IMR-90 (cell line): ENCODE measurements around the gene CYP11A1. TPM values are rescaled to one million over a fixed set of nuclear protein-coding genes. Genes with fewer than 3 reads are reported as not detected.
A peak's percentile ranks its signal among the peaks of the same experiment; 100 is the strongest.

Experiments used
- ATAC-seq: fragments of 200-7000 bp; cut with Tn5 transposase; 2 replicates; pipeline ENCODE4 v1.9.1; 2020; ENCODE audit warnings: low read depth, mild to moderate bottlenecking, moderate library complexity
- BruUV-seq: library from RNA; stranded (reverse); fragments of 400-500 nt; replicated peaks from 2 replicates; lab custom pipeline; 2021; lab: Mats Ljungman, UMichigan
- CTCF ChIA-PET: fragments of 300-600 bp; formaldehyde crosslinking; extraction: SDS; loops from one replicate; lab custom pipeline; 2021; ENCODE audit warnings: antibody characterized with exemption; lab: Yijun Ruan, JAX
- POLR2A ChIA-PET: fragments of 300-600 bp; sonication (Branson Sonifier 250); formaldehyde crosslinking; loops from one replicate; lab custom pipeline; 2022; ENCODE audit warnings: antibody characterized with exemption; ENCODE audit not compliant: unreplicated experiment; lab: Charles Lee
- DNase-seq: peaks from one replicate; pipeline ENCODE4 v3.0.0; 2013
- H2AFZ ChIP-seq: replicated peaks from 2 replicates; pipeline ENCODE3; 2013; ENCODE audit warnings: low read length, mild to moderate bottlenecking; ENCODE audit not compliant: poor library complexity
- H2AK5ac ChIP-seq: 2 replicates; pipeline ENCODE4 v1.6.1; 2013; ENCODE audit warnings: low read depth, low read length, inconsistent platforms
- H2AK9ac ChIP-seq: replicated peaks from 2 replicates; pipeline ENCODE3; 2013; ENCODE audit warnings: mild to moderate bottlenecking, low read depth, low read length, moderate library complexity; ENCODE audit not compliant: poor library complexity
- H2BK120ac ChIP-seq: 2 replicates; pipeline ENCODE4 v1.6.1; 2013; ENCODE audit warnings: low read depth, low read length, inconsistent platforms
- H2BK15ac ChIP-seq: 3 replicates; pipeline ENCODE4 v1.6.1; 2013; ENCODE audit warnings: low read depth, low read length, inconsistent platforms
- H2BK20ac ChIP-seq: 2 replicates; pipeline ENCODE4 v1.6.1; 2013; ENCODE audit warnings: low read depth, mild to moderate bottlenecking, inconsistent platforms, low read length, moderate library complexity
- H2BK5ac ChIP-seq: 2 replicates; pipeline ENCODE4 v1.6.1; 2013; ENCODE audit warnings: mild to moderate bottlenecking, low read depth, low read length, inconsistent platforms; ENCODE audit not compliant: poor library complexity, severe bottlenecking
- H3K14ac ChIP-seq: replicated peaks from 2 replicates; pipeline ENCODE4 v1.6.1; 2013; ENCODE audit warnings: low read depth, low read length, inconsistent platforms
- H3K18ac ChIP-seq: 2 replicates; pipeline ENCODE4 v1.6.1; 2013; ENCODE audit warnings: low read depth, low read length, control low read depth
- H3K23ac ChIP-seq: 2 replicates; pipeline ENCODE4 v1.6.1; 2013; ENCODE audit warnings: low read depth, low read length, inconsistent platforms
- H3K27ac ChIP-seq: 2 replicates; pipeline ENCODE4 v1.5.1; 2013; ENCODE audit warnings: mild to moderate bottlenecking, control low read depth, low read length; ENCODE audit not compliant: insufficient read depth
- H3K27me3 ChIP-seq: 2 replicates; pipeline ENCODE4 v1.6.1; 2013; ENCODE audit warnings: low read length; ENCODE audit not compliant: control insufficient read depth, insufficient read depth
- H3K36me3 ChIP-seq: 2 replicates; pipeline ENCODE4 v1.6.1; 2013; ENCODE audit warnings: low read length, mixed read lengths; ENCODE audit not compliant: control insufficient read depth, insufficient read depth
- H3K4ac ChIP-seq: 2 replicates; pipeline ENCODE4 v1.6.1; 2013; ENCODE audit warnings: low read depth, low read length, inconsistent platforms
- H3K4me1 ChIP-seq: 2 replicates; pipeline ENCODE4 v1.6.1; 2013; ENCODE audit warnings: low read length, mixed read lengths; ENCODE audit not compliant: control insufficient read depth, insufficient read depth
- H3K4me2 ChIP-seq: 2 replicates; pipeline ENCODE4 v1.6.1; 2013; ENCODE audit warnings: low read depth, mild to moderate bottlenecking, control low read depth, low read length, moderate library complexity
- H3K4me3 ChIP-seq: 2 replicates; pipeline ENCODE4 v1.5.1; 2013; ENCODE audit warnings: low read depth, mild to moderate bottlenecking, control low read depth, low read length, moderate library complexity; ENCODE audit not compliant: insufficient read depth
- H3K56ac ChIP-seq: 2 replicates; pipeline ENCODE4 v1.6.1; 2013; ENCODE audit warnings: low read length, inconsistent platforms; ENCODE audit not compliant: insufficient read depth; ENCODE audit errors: extremely low read depth
- H3K79me1 ChIP-seq, 2 experiments: 2 replicates each; pipeline ENCODE4 v1.6.1; 2013; ENCODE audit warnings: low read length in 2 of 2, inconsistent platforms in 1 of 2, low read depth in 1 of 2
- H3K9ac ChIP-seq: 2 replicates; pipeline ENCODE4 v1.6.1; 2013; ENCODE audit warnings: low read depth, low read length, control low read depth
- H3K9me1 ChIP-seq: 2 replicates; pipeline ENCODE4 v1.6.1; 2013; ENCODE audit warnings: low read length, inconsistent platforms; ENCODE audit not compliant: insufficient read depth
- H3K9me3 ChIP-seq: 2 replicates; pipeline ENCODE4 v1.6.1; 2013; ENCODE audit warnings: low read length; ENCODE audit not compliant: control insufficient read depth, insufficient read depth
- H4K20me1 ChIP-seq: 2 replicates; pipeline ENCODE4 v1.6.1; 2013; ENCODE audit warnings: low read length, inconsistent platforms; ENCODE audit not compliant: insufficient read depth
- H4K5ac ChIP-seq: 2 replicates; pipeline ENCODE4 v1.6.1; 2013; ENCODE audit warnings: mild to moderate bottlenecking, low read depth, low read length, control low read depth
- H4K8ac ChIP-seq, 2 experiments: 2 replicates each; pipeline ENCODE4 v1.6.1; 2013; ENCODE audit warnings: low read depth in 2 of 2, low read length in 2 of 2, control low read depth in 1 of 2, inconsistent platforms in 1 of 2
- H4K91ac ChIP-seq: 2 replicates; pipeline ENCODE4 v1.6.1; 2013; ENCODE audit warnings: low read depth, low read length, inconsistent platforms; ENCODE audit not compliant: insufficient read depth
- BHLHE40 ChIP-seq: fragments of 150-350 bp; IDR thresholded peaks from 2 replicates; pipeline ENCODE4 v1.6.1; 2016; ENCODE audit warnings: mild to moderate bottlenecking, low read depth, low read length
- CEBPB ChIP-seq: IDR thresholded peaks from 2 replicates; pipeline ENCODE4 v1.6.1; 2012; ENCODE audit warnings: low read depth, low read length, improper control_type of control experiment
- ELK1 ChIP-seq: fragments of 150-350 bp; IDR thresholded peaks from 2 replicates; pipeline ENCODE4 v1.6.1; 2016; ENCODE audit warnings: low read depth, mild to moderate bottlenecking, low read length, moderate library complexity, borderline replicate concordance
- MAZ ChIP-seq: IDR thresholded peaks from 2 replicates; pipeline ENCODE4 v1.6.1; 2012; ENCODE audit warnings: low read depth, mild to moderate bottlenecking, low read length, improper control_type of control experiment, moderate library complexity, borderline replicate concordance
- POLR2A ChIP-seq: IDR thresholded peaks from 2 replicates; pipeline ENCODE4 v1.6.1; 2012; ENCODE audit warnings: mild to moderate bottlenecking, low read depth, low read length
- RCOR1 ChIP-seq: IDR thresholded peaks from 2 replicates; pipeline ENCODE4 v1.6.1; 2012; ENCODE audit warnings: mild to moderate bottlenecking, low read length, improper control_type of control experiment; ENCODE audit not compliant: insufficient replicate concordance
- RFX5 ChIP-seq: IDR thresholded peaks from 2 replicates; pipeline ENCODE4 v1.8.0; 2012; ENCODE audit warnings: low read depth, mild to moderate bottlenecking, low read length, moderate library complexity
- WGBS, 2 experiments: methylation state at CpG; one replicate each; pipeline versions ENCODE4 v1.1.5 to v1.1.7; 2013; ENCODE audit warnings: missing lambda C conversion rate in 2 of 2; ENCODE audit not compliant: insufficient read length in 1 of 2; ENCODE audit errors: extremely low coverage in 2 of 2; 5-methylcytosine and 5-hydroxymethylcytosine counted together
- dilution Hi-C: fragments of 300-500 bp; cut with HindIII; formaldehyde crosslinking; loops from one replicate; pipeline ENCODE4 v1.14.3; 2018; ENCODE audit warnings: low sequenced_read_pairs; ENCODE audit not compliant: unreplicated experiment
- in situ Hi-C: fragments of 300-500 bp; cut with MboI; formaldehyde crosslinking; loops from 3 replicates; pipeline ENCODE4 v1.14.3; 2019; ENCODE audit warnings: low sequenced_read_pairs, inconsistent platforms, mixed read lengths
- intact Hi-C: fragments of 100-400 bp; cut with micrococcal nuclease; formaldehyde crosslinking; loops from 2 replicates; pipeline ENCODE4 v1.10.0; 2022
- polyA plus RNA-seq, 3 experiments: library from polyadenylated mRNA; depleted of rRNA; stranded (reverse); fragments of >200 nt; gene quantifications; 2 replicates each; pipeline ENCODE4 v1.2.3, GENCODE V29; 2012; ENCODE audit warnings: low replicate concordance in 1 of 3
- total RNA-seq: library from RNA; depleted of rRNA; stranded (reverse); fragments of >200 nt; gene quantifications from 2 replicates; pipeline ENCODE4 v1.2.3, GENCODE V29; 2012
- TF ChIP-seq, protein P1 (sequence below): fragments of 150-350 bp; IDR thresholded peaks from 2 replicates; pipeline ENCODE4 v1.6.1; 2017; ENCODE audit warnings: mild to moderate bottlenecking, antibody characterized with exemption, low read length, low read depth
- TF ChIP-seq, protein P2 (sequence below): conservative IDR thresholded peaks from 2 replicates; pipeline ENCODE4 v1.5.1; 2012; ENCODE audit warnings: mild to moderate bottlenecking, low read depth, low read length, improper control_type of control experiment

The CYP11A1 gene
- total and polyA plus RNA-seq, 2 of the 4 experiments (the other 2 are of a cell fraction) = 0.18 to 0.50 TPM

DNA sequence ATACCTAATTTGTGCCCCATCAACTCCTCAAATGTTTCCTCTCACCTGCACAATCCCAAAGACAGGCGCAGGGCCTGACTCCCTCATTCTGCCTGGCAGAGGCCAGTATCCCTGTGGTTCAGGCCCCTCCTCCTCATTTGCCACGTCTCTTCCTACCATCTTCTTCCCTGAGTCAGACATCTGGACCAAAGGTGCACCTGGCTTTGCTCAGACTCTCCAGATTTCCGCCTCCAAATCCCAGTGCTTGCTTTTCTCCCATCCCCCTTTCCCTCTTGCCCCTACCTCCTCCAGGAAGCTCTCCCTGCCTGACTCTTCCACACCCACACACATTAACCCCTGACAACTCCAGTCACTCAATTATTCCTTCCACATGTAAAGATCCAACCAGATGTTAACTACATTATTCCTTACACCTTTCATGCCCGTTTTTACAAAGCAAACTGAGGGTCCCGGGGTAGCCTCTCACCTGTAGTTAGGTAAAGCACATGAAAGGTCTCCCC lies 46.7 kb upstream of the CYP11A1 start:
- H3K4me1 ChIP-seq = peaks cover 5% of the 10 kb centered on the region
- H3K4me2 ChIP-seq = no peak overlapping the region
- no peak overlapping the region for H3K18ac ChIP-seq
- H2AK5ac ChIP-seq = no peak overlapping the region
- intact Hi-C loops (no loop called here), in situ Hi-C loops (no loop called here), dilution Hi-C loops (no loop called here)
- no peak overlapping the region for H2AFZ ChIP-seq
- no peak overlapping the region for H4K5ac ChIP-seq
- H3K9ac ChIP-seq = no peak overlapping the region
- H3K4me3 ChIP-seq = no peak overlapping the region
- H3K4ac ChIP-seq = no peak overlapping the region
- H3K79me1 ChIP-seq = peaks cover 22 to 52% of the 10 kb centered on the region in 2 experiments
- no peak overlapping the region for H2BK20ac ChIP-seq
- no peak overlapping the region for H4K8ac ChIP-seq
- no peak overlapping the region for H4K91ac ChIP-seq
- no peak overlapping the region for H3K27ac ChIP-seq
- 100% methylated on average over 1 of the region's 5 CpGs; no CpG with 5 or more reads in 1 of the 2 experiments for WGBS, 2 experiments
- TF ChIP-seq RFX5 = no peak
- TF ChIP-seq BHLHE40 = no peak
- no peak for TF ChIP-seq POLR2A
- TF ChIP-seq RCOR1 = no peak
- TF ChIP-seq ELK1 = no peak
- no peak for TF ChIP-seq MAZ
- TF ChIP-seq, protein P1, sequence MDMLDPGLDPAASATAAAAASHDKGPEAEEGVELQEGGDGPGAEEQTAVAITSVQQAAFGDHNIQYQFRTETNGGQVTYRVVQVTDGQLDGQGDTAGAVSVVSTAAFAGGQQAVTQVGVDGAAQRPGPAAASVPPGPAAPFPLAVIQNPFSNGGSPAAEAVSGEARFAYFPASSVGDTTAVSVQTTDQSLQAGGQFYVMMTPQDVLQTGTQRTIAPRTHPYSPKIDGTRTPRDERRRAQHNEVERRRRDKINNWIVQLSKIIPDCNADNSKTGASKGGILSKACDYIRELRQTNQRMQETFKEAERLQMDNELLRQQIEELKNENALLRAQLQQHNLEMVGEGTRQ = no peak
- no peak for TF ChIP-seq CEBPB
- TF ChIP-seq, protein P2, sequence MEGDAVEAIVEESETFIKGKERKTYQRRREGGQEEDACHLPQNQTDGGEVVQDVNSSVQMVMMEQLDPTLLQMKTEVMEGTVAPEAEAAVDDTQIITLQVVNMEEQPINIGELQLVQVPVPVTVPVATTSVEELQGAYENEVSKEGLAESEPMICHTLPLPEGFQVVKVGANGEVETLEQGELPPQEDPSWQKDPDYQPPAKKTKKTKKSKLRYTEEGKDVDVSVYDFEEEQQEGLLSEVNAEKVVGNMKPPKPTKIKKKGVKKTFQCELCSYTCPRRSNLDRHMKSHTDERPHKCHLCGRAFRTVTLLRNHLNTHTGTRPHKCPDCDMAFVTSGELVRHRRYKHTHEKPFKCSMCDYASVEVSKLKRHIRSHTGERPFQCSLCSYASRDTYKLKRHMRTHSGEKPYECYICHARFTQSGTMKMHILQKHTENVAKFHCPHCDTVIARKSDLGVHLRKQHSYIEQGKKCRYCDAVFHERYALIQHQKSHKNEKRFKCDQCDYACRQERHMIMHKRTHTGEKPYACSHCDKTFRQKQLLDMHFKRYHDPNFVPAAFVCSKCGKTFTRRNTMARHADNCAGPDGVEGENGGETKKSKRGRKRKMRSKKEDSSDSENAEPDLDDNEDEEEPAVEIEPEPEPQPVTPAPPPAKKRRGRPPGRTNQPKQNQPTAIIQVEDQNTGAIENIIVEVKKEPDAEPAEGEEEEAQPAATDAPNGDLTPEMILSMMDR = no peak
- ChIA-PET POLR2A (no interaction called here), CTCF (no interaction called here)
- BruUV-seq = no TSS peak
- H2BK120ac ChIP-seq = no peak overlapping the region
- no peak overlapping the region for H2BK5ac ChIP-seq
- peaks cover 14% of the 10 kb centered on the region for H3K9me1 ChIP-seq
- peaks cover 10% of the 10 kb centered on the region for H3K36me3 ChIP-seq
- H3K9me3 ChIP-seq = no peaks in the 10 kb centered on the region
- H3K56ac ChIP-seq = no peak overlapping the region
- no peaks in the 10 kb centered on the region for H4K20me1 ChIP-seq
- H3K14ac ChIP-seq = no peak overlapping the region
- no peak overlapping the region for H3K23ac ChIP-seq
- H2AK9ac ChIP-seq = peak overlapping the region; percentile 37
- no peaks in the 10 kb centered on the region for H3K27me3 ChIP-seq
- ATAC-seq (no peak), DNase-seq (no peak)
- H2BK15ac ChIP-seq = no peak overlapping the region
